Measurements from ENCODE around the gene TGM1.

TGM1 gene

DNA sequence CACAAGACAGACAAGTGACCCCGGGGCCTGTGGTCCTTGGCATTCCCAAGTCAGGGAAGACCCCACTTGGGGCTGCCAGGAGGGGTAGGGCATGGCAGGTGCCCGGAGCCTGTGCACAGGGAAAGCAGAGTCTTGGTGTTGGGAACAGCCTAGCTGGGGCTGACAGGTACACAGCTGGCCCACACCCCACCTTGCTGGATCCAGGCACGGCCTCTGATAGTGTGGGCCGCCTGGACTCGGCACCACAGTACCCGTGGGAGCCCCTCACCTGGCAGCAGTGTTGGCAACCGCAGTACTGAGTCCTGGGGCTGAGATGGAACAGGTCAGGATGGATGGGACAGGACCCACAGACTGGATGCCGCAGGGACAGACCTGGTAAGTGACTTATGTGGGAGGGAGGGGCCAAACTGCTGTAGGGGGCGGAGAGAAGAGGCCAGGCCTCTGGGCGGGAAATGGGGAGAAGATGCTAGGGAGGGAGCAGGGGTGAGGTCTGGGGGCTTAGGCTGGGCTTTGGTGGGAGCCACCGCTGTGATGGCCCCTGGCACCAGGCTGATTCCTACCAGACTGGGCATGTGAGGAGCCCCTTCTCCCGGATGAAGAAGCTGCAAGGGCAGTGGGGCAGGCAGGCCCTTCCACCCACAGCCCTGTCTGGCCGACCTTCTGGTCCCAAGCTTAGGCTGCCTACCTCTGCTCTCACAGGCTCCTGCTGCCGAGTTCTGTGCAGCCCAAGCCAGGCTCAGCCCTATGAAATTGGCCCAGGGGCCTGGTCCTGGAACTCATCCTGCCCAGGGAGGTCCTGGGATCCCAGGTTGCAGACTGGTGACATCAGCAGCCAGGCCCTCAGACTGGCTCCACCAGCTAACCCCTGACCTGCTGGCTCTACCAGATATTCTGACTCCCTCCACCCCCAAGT is at the start of gene TGM1:
Gene TGM1 (minus strand): TSS at position 357 of the 913 bp plus-strand sequence. CDS start 825 bp downstream, outside the sequence.
- H3K4me3 Mint-ChIP-seq = no peak within 1 kb of the TSS
- H3K9me3 Mint-ChIP-seq = no peaks in the 10 kb centered on the region
- H3K27ac Mint-ChIP-seq = no peak within 1 kb of the TSS
- H3K27me3 Mint-ChIP-seq = no peaks in the 10 kb centered on the region
- H3K4me1 Mint-ChIP-seq (ENCODE audit: low read depth) = no peaks in the 10 kb centered on the region
- peaks cover 19% of the 10 kb centered on the region for H3K36me3 Mint-ChIP-seq (ENCODE audit: low read depth)

DNA sequence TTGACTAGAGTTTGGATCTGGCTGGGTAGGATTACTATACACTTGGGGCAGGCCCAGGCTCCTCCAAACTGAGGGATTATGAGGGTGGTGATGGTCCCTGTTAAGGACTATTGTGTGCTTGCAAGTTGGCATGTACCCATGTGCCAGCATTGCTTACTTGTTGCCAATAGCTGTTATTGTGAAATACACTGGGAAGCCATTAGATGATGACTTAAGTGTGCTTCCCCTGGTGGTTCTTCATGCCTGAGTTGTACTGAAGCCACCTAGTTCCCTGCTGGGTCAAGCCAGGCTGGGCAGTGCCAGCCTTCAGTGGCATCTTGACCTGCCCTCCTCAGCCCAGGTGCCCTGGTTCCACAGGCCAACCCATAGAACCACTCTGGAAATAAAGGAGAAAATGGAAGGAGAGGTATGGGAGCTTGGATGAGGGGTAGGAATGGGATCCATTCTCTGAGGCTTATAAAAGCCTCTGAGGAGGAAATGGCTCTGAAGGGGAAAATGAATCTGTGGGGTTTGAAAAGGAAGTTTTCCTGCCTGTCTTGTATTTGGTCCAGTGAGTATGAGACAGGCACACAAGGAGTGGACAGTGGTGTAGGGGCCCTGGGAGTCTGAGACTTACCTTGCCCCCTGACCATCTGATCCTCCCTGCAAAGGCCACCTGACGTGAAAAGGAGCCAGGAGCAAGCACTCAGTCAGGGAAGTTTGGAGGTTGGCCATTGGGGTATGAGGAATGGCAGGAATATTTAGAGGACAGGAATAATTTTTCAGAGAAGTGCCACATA is 49.0 kb upstream of the TGM1 start:
- H3K36me3 Mint-ChIP-seq (ENCODE audit: low read depth) = peaks cover 40% of the 10 kb centered on the region
- peak overlapping the region; percentile 74 for H3K4me3 Mint-ChIP-seq
- H3K4me1 Mint-ChIP-seq (ENCODE audit: low read depth) = peaks cover 72% of the 10 kb centered on the region
- H3K9me3 Mint-ChIP-seq = no peaks in the 10 kb centered on the region
- H3K27me3 Mint-ChIP-seq = no peaks in the 10 kb centered on the region
- H3K27ac Mint-ChIP-seq = peak overlapping the region; percentile 67

DNA sequence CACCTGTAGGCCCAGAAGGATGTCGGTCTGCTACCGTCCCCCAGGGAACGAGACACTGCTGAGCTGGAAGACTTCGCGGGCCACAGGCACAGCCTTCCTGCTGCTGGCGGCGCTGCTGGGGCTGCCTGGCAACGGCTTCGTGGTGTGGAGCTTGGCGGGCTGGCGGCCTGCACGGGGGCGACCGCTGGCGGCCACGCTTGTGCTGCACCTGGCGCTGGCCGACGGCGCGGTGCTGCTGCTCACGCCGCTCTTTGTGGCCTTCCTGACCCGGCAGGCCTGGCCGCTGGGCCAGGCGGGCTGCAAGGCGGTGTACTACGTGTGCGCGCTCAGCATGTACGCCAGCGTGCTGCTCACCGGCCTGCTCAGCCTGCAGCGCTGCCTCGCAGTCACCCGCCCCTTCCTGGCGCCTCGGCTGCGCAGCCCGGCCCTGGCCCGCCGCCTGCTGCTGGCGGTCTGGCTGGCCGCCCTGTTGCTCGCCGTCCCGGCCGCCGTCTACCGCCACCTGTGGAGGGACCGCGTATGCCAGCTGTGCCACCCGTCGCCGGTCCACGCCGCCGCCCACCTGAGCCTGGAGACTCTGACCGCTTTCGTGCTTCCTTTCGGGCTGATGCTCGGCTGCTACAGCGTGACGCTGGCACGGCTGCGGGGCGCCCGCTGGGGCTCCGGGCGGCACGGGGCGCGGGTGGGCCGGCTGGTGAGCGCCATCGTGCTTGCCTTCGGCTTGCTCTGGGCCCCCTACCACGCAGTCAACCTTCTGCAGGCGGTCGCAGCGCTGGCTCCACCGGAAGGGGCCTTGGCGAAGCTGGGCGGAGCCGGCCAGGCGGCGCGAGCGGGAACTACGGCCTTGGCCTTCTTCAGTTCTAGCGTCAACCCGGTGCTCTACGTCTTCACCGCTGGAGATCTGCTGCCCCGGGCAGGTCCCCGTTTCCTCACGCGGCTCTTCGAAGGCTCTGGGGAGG is 47.9 kb upstream of the TGM1 start, which contains the start of gene LTB4R:
Gene LTB4R (plus strand): TSS at position 857 of the 959 bp plus-strand sequence. CDS start 4,150 bp downstream, outside the sequence.
- Mint-ChIP-seq H3K27me3 (no peaks in the 10 kb centered on the region), H3K36me3 (ENCODE audit: low read depth) (peaks cover 49% of the 10 kb centered on the region), H3K4me1 (ENCODE audit: low read depth) (peaks cover 68% of the 10 kb centered on the region), H3K27ac (peak within 1 kb of the TSS; percentile 78), H3K4me3 (peak within 1 kb of the TSS; percentile 76), H3K9me3 (no peaks in the 10 kb centered on the region)

DNA sequence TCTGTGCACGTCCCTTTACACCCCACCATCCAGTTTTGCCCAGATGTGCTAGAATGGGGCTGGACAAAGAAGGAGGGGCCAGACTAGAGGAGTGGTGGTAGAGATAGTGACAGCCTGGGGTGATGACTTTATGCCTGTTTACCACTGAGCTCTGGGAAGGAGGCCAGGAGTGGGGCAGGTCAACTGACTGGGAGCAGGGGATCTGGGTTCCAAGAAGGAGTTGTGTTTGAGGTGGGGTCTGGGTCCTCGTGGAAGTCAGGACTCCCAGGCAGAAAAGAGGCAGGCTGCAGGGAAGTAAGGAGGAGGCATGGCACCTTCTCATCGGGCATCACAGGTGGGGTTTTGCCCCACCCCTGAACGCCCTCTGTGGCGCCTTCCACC is 47.3 kb upstream of the TGM1 start:
- Mint-ChIP-seq H3K27ac (peak overlapping the region; percentile 78), H3K9me3 (no peaks in the 10 kb centered on the region), H3K27me3 (no peaks in the 10 kb centered on the region), H3K36me3 (ENCODE audit: low read depth) (peaks cover 56% of the 10 kb centered on the region), H3K4me1 (ENCODE audit: low read depth) (peaks cover 63% of the 10 kb centered on the region), H3K4me3 (peak overlapping the region; percentile 76)

DNA sequence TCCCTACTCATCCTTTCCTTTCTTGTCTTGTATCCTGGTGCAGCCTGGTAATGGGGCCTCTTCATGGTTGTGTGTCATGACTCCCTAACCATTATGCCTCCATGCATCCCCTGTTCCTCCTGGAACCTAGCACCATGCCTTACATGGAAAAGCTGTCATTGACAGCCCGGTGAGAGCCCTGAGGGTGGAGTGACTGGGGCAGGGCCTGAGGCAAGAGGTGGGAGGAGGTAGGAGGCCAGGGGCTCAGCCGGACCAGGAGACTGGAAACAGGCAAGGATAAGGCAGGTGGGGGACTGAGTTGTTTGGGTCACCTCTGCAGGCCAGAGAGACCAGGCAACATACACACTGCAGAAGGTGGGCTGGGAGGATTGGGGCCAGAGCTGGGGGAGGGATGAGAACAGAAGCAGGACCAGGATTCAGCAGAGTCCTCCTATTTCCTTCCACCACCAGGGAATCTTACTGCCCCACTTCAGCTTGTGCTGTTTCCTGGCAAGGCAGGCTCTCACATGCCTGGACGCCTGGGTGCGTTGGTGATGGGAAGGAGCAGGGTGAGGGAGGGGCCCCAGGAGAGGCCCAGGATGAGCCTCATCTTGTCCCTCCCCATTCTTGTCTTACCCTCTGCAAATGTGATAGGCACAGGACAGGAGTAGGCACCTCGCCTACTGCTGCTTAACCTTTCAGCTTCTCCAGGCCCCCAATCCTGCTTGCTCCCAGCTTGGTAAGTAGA is 46.7 kb upstream of the TGM1 start, which contains the start of gene LTB4R2:
Gene LTB4R2 (plus strand): TSS at position 603 of the 727 bp plus-strand sequence. CDS start 525 bp downstream, outside the sequence.
- Mint-ChIP-seq H3K27me3 (no peaks in the 10 kb centered on the region), H3K27ac (peak within 1 kb of the TSS; percentile 78), H3K9me3 (no peaks in the 10 kb centered on the region), H3K4me3 (peak within 1 kb of the TSS; percentile 76), H3K4me1 (ENCODE audit: low read depth) (peaks cover 58% of the 10 kb centered on the region), H3K36me3 (ENCODE audit: low read depth) (peaks cover 61% of the 10 kb centered on the region)

DNA sequence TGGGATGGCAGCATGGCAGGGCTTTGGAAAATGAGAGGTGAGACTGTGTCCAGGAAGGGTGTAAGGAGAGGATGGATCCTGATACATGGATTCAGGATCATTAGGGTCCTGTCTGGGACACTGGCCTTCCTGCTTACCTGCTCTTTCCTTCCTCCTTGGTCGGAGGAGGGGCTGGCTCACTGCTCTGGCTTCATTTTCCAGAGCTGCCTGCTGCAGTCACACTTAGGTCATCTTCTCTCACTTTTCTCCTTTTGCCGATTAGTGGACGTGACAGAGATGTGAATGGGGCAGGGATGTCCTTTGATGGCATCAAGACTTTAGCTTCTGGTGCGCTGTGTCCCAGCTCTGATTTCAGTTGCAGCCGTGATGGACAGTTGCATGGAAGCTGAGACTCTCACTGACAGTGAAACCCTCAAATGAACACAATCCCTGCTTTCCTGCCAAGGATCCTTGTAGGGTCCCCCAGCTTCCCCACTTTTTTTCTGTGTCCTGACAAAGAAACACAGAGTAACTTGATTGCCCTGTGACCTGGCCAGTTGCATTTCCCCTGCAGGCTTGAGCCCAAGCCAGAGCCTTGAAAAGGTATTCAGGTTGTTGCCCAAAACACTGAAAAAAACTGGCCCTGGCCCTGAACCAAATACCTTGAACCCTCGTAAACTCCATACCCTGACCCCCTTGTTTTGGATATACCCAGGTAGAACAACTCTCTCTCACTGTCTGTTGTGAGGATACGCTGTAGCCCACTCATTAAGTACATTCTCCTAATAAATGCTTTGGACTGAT is 45.6 kb upstream of the TGM1 start:
- H3K4me1 Mint-ChIP-seq (ENCODE audit: low read depth) = peaks cover 47% of the 10 kb centered on the region
- H3K27me3 Mint-ChIP-seq = no peaks in the 10 kb centered on the region
- H3K27ac Mint-ChIP-seq = no peak overlapping the region
- H3K36me3 Mint-ChIP-seq (ENCODE audit: low read depth) = peaks cover 70% of the 10 kb centered on the region
- H3K9me3 Mint-ChIP-seq = no peaks in the 10 kb centered on the region
- no peak overlapping the region for H3K4me3 Mint-ChIP-seq

DNA sequence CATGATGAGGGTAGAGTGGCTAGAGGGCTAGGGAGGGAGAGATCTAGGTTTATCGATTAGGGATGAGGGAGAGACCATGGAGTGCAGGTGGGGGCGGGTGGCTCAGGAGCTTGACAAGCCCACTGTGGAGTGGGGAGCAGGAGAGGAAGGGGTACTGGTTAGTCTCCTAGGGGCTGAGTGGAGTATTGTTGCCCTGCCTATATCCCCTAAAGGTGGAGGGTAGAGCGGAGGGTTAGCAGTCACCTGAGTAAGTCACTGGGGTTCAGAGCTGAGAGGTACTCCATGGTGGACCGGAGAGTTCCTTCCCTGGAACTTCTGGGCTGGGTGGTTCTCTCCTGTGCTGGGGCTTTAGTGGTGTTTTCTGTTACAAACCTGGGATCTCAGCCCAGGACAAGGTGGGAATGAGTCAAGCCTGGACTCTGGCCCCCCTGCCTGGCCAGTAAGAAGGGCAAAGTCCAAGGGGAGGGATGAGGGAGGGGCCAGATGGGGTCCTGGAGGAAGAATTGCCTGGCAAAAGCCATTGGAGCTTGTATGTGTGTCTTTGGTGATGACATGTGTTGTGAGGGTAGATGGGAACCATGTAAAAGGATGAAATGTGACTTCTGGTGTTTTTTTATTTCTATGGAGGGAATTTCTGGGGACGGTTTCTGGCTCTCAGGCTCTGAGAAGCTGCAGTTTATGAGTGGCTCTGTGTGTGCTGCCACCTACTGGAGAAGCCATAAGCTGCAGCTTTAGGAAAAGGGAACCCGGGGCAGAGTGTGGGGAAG is 44.8 kb upstream of the TGM1 start, which contains the start of gene CIDEB:
Gene CIDEB (minus strand): TSS at position 403 of the 767 bp plus-strand sequence. CDS start 119 bp downstream, at position 284.
- Mint-ChIP-seq H3K9me3 (no peaks in the 10 kb centered on the region), H3K4me1 (ENCODE audit: low read depth) (peaks cover 39% of the 10 kb centered on the region), H3K27ac (peak within 1 kb of the TSS; percentile 2), H3K36me3 (ENCODE audit: low read depth) (peaks cover 67% of the 10 kb centered on the region), H3K4me3 (no peak within 1 kb of the TSS), H3K27me3 (no peaks in the 10 kb centered on the region)

DNA sequence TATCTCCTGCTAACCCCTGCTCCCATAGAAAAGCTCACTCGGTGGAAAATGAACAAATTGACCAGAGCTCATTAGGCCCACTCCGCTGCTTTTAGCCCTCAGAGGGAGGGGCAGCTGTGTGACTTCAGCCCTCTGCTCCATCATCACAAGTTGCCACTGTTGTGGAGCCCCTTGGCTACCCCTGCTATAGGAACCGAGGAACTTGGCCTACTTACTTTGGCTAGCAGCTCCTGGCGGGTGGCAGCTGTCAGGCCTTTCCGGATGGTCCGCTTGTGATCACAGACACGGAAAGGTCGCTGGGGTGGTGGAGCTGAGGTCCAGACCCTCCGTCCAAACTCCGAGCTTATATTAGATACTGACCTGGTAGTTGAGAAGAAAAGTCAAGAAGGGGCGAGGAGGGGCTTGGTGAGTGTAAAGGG is 44.2 kb upstream of the TGM1 start:
- H3K27me3 Mint-ChIP-seq = no peaks in the 10 kb centered on the region
- peaks cover 63% of the 10 kb centered on the region for H3K36me3 Mint-ChIP-seq (ENCODE audit: low read depth)
- no peak overlapping the region for H3K4me3 Mint-ChIP-seq
- no peaks in the 10 kb centered on the region for H3K9me3 Mint-ChIP-seq
- H3K27ac Mint-ChIP-seq = peak overlapping the region; percentile 2
- peaks cover 33% of the 10 kb centered on the region for H3K4me1 Mint-ChIP-seq (ENCODE audit: low read depth)

DNA sequence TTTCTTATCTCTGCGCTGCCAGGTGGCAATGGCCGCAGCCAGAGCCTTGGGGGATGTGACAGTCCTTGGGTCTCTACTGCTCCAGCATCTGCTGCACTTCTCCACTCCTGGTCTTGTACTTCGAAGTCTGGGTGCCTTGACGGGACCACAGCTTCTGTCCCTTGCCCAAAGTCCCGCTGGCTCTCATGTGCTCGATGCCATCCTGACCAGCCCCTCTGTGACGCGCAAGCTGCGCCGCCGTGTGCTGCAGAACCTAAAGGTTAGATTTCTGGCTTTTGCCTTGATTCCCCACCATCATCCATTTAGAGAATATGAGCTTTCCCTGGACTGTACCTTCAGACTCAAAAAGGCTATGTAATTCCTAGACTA is 41.0 kb upstream of the TGM1 start:
- Mint-ChIP-seq H3K4me1 (ENCODE audit: low read depth) (peaks cover 30% of the 10 kb centered on the region), H3K27ac (no peak overlapping the region), H3K9me3 (no peaks in the 10 kb centered on the region), H3K27me3 (no peaks in the 10 kb centered on the region), H3K36me3 (ENCODE audit: low read depth) (peaks cover 68% of the 10 kb centered on the region), H3K4me3 (no peak overlapping the region)

DNA sequence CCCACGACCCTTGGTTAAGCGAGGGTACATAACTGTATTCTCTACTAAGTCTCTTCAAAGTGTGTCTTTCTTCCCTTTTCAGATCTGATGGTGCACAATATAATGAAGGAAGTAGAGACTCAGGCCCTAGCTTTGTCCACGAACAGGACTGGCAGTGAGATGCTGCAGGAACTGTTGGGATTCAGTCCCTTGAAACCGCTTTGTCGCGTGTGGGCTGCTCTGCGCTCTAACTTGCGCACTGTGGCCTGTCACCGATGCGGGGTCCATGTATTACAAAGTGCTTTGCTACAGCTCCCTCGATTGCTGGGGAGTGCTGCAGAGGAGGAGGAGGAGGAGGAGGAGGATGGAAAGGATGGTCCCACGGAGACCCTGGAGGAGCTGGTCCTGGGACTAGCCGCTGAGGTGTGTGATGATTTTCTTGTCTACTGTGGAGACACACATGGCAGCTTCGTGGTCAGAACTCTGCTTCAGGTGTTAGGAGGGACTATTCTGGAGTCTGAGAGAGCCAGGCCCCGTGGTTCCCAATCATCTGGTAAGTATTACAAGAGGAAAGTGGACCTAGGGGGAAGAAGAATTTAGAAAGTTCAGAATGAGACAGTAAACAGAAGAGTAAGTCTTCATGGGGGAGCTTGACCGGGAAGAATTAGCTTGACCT is 37.5 kb upstream of the TGM1 start:
- peak overlapping the region; percentile 84 for H3K27ac Mint-ChIP-seq
- peaks cover 51% of the 10 kb centered on the region for H3K4me1 Mint-ChIP-seq (ENCODE audit: low read depth)
- peak overlapping the region; percentile 92 for H3K4me3 Mint-ChIP-seq
- no peaks in the 10 kb centered on the region for H3K27me3 Mint-ChIP-seq
- peaks cover 49% of the 10 kb centered on the region for H3K36me3 Mint-ChIP-seq (ENCODE audit: low read depth)
- H3K9me3 Mint-ChIP-seq = no peaks in the 10 kb centered on the region

DNA sequence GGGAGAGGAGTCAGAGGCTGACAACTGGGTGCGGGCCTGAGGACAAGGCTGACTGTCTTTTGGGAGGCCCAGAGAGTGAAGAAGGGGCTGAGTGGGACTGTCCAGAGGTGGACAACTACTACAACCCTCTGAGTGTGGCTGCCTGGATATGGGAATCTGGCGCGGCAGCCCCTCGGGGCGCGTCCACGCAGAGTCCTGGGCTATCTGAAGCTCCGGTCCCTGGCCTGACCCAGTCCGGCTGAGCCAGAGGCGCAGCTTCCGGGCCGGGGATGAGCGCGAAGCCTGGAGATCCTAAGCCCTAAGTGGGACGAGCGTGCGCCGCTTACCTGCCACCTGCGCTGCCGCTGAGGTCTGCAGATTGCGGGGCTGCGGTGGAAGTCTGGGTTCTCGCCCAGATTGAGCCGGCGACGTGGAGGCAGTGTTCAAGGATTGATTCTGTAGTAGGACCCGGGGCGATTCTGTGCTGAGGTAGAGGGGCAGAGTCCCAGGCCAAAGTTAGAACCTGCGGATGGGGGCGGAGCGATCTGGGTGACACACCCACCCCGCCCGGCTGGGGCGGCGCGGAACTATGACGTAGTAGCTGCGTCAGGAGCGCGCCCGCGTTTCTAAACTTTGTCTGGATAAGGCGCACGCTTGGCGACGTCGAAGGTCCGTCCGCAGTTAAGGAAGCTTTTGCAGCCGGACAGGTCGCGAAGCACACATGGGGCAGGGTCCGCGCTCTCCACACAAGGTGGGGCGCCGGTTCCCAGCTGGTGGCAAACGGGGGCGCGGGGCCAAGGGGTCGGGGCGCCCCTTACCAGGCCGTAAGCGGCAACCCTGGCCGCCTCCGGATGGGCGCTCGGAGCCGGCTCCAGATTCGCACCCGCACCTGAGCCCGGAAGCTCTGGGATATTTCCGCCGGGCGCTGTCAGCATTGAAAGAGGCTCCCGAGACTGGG is 36.5 kb upstream of the TGM1 start, which contains the start of the genes DHRS1 and NOP9:
Gene DHRS1 (minus strand): TSS at position 526 of the 937 bp plus-strand sequence. CDS start 674 bp downstream, outside the sequence.
Gene NOP9 (plus strand): TSS at position 596 of the 937 bp plus-strand sequence. CDS start 105 bp downstream, at position 701.
- Mint-ChIP-seq H3K4me3 (peak within 1 kb of the TSS; percentile 92), H3K27ac (peak within 1 kb of the TSS; percentile 84), H3K4me1 (ENCODE audit: low read depth) (peaks cover 51% of the 10 kb centered on the region), H3K9me3 (no peaks in the 10 kb centered on the region), H3K27me3 (no peaks in the 10 kb centered on the region), H3K36me3 (ENCODE audit: low read depth) (peaks cover 47% of the 10 kb centered on the region)

Data from stimulated activated naive CD8-positive, alpha-beta T cell treated with anti-CD3 and anti-CD28 coated beads, Interleukin-15, Interleukin-2, amounts not matched to agents 100 ng/mL and 50 ng/mL, for 24 hours (primary cell).